HG02943 (cell line): ENCODE measurements around the gene PXMP4.

ENCODE experiments used
- ATAC-seq: cut with Tn5 transposase; IDR thresholded peaks from one replicate; pipeline ENCODE4 v1.9.1; 2021; ENCODE audit warnings: mild to moderate bottlenecking, low read depth, moderate library complexity; ENCODE audit not compliant: unreplicated experiment

Gene PXMP4

GRCh38 chr20:33732166-33732970 lies 12.3 kb upstream of the PXMP4 start:
- ATAC-seq, result peak; percentile 58

GRCh38 chr20:33731693-33732165 lies 11.6 kb upstream of the PXMP4 start, which contains the start of gene ZNF341:
Gene ZNF341 (plus strand): TSS chr20:33731996. CDS start chr20:33732022, 26 bp downstream.
- ATAC-seq, result peak; percentile 55

- ATAC-seq, result no peak
Measured at GRCh38 chr20:33730946-33731692, 11.0 kb upstream of the PXMP4 start.

- no peak for ATAC-seq
Measured at GRCh38 chr20:33729101-33729500, 9.0 kb upstream of the PXMP4 start.

- ATAC-seq, result no peak
Measured at GRCh38 chr20:33728463-33728862, 8.4 kb upstream of the PXMP4 start.

- ATAC-seq, result no peak
Measured at GRCh38 chr20:33727806-33728205, 7.7 kb upstream of the PXMP4 start.

GRCh38 chr20:33727115-33727479 lies 7.0 kb upstream of the PXMP4 start:
- no peak for ATAC-seq

GRCh38 chr20:33725607-33726264 lies 5.6 kb upstream of the PXMP4 start:
- no peak for ATAC-seq

- no peak for ATAC-seq
Measured at GRCh38 chr20:33724439-33725094, 4.5 kb upstream of the PXMP4 start.

- ATAC-seq, result no peak
Measured at GRCh38 chr20:33721391-33722140, 1.5 kb upstream of the PXMP4 start.

- ATAC-seq, result no peak
Measured at GRCh38 chr20:33719277-33719988, 677 bp downstream of the PXMP4 start.

- ATAC-seq, result no peak
Measured at GRCh38 chr20:33716498-33716897, 3.6 kb downstream of the PXMP4 start.

- no peak for ATAC-seq
Measured at GRCh38 chr20:33713865-33714367, 6.2 kb downstream of the PXMP4 start.

GRCh38 chr20:33711446-33711738 lies 8.7 kb downstream of the PXMP4 start:
- ATAC-seq, result no peak

GRCh38 chr20:33710681-33711445 lies 9.2 kb downstream of the PXMP4 start:
- ATAC-seq, result no peak

GRCh38 chr20:33709905-33710541 lies 10.1 kb downstream of the PXMP4 start:
- ATAC-seq, result no peak

- ATAC-seq, result no peak
Measured at GRCh38 chr20:33709398-33709797, 10.7 kb downstream of the PXMP4 start.

- ATAC-seq, result no peak
Measured at GRCh38 chr20:33707668-33708067, 12.4 kb downstream of the PXMP4 start.
